Suprapubic skin (tissue), 4 donors: ENCODE results near the gene KIAA0825. TPM values are rescaled to one million over a fixed set of nuclear protein-coding genes. Genes with fewer than 3 reads are reported as not detected.

Source experiments
- DNase-seq, 2 donors: peaks; one replicate each; pipeline ENCODE4 v3.0.0-alpha.2; 2019; ENCODE audit warnings: low spot score in 2 of 2
- H3K27ac ChIP-seq: fragments of 200-600 bp; sonication (generic); one replicate; pipeline ENCODE4 v1.5.1; 2019
- H3K27me3 ChIP-seq: fragments of 200-600 bp; sonication (generic); one replicate; pipeline ENCODE4 v1.5.1; 2019
- H3K36me3 ChIP-seq: fragments of 200-600 bp; sonication (generic); one replicate; pipeline ENCODE4 v1.5.1; 2019
- H3K4me1 ChIP-seq: fragments of 200-600 bp; sonication (generic); one replicate; pipeline ENCODE4 v1.5.1; 2019
- H3K4me3 ChIP-seq: fragments of 200-600 bp; sonication (generic); one replicate; pipeline ENCODE4 v1.5.1; 2019; ENCODE audit warnings: mild to moderate bottlenecking
- H3K9me3 ChIP-seq: fragments of 200-600 bp; sonication (generic); one replicate; pipeline ENCODE4 v1.5.1; 2019
- EP300 ChIP-seq: sonication (generic); formaldehyde crosslinking; IDR thresholded peaks from one replicate; pipeline ENCODE4 v1.6.1; 2017; ENCODE audit warnings: antibody characterized with exemption
- POLR2A ChIP-seq, 2 donors: fragments of 450-650 bp; IDR thresholded peaks; one replicate each; pipeline ENCODE4 v1.6.1; 2017; ENCODE audit warnings: antibody characterized with exemption in 2 of 2, mild to moderate bottlenecking in 2 of 2, moderate library complexity in 2 of 2
- POLR2AphosphoS5 ChIP-seq, 3 donors: sonication (generic); formaldehyde crosslinking; IDR thresholded peaks; one replicate each; pipeline ENCODE4 v1.6.1; 2017; ENCODE audit warnings: antibody characterized with exemption in 3 of 3
- WGBS: methylation state at CpG from one replicate; pipeline ENCODE4 v1.1.5; 2018; 5-methylcytosine and 5-hydroxymethylcytosine counted together
- total RNA-seq, 4 donors: library from RNA; depleted of rRNA; stranded (reverse); fragments of >200 nt; gene quantifications; one replicate each; pipeline ENCODE4 v1.1.0, GENCODE V29; 2016
- TF ChIP-seq, protein P1 (sequence below), 2 donors: fragments of 200-600 bp in 1 of 2; fragments of 450-650 bp in 1 of 2; sonication (generic) in 1 of 2; IDR thresholded peaks; one replicate each; pipeline ENCODE4 v1.5.1; 2016 to 2019; ENCODE audit warnings: antibody characterized with exemption in 2 of 2, mild to moderate bottlenecking in 1 of 2, moderate library complexity in 1 of 2

The KIAA0825 gene
- total RNA-seq, 4 donors from 2014 or later: 3.4 to 5.8 (median 4.5) TPM

DNA sequence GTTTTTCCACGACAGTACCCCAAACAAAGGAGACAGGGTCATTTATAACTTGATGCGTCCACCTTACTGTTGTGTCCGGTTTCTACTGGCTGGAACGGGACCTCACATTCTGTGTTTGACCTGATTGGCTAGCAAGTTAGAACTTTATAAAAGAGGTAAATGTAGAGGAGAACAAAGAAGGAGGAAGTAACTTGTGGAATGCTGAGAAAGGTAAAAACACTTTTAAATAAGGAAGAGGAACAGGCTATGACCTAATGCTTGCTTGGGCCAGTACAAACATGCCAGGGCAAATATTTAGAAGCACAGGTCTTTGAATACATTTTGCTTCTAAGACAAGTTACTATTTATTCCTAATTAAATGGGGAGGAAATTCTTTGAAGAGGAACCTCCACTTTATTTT lies 251.6 kb downstream of the KIAA0825 start:
- TF ChIP-seq POLR2AphosphoS5 (IDR thresholded peaks at IDR 0.05): no peak
- no peak for TF ChIP-seq POLR2A (IDR thresholded peaks at IDR 0.05)
- no peak for TF ChIP-seq EP300
- TF ChIP-seq, protein P1, sequence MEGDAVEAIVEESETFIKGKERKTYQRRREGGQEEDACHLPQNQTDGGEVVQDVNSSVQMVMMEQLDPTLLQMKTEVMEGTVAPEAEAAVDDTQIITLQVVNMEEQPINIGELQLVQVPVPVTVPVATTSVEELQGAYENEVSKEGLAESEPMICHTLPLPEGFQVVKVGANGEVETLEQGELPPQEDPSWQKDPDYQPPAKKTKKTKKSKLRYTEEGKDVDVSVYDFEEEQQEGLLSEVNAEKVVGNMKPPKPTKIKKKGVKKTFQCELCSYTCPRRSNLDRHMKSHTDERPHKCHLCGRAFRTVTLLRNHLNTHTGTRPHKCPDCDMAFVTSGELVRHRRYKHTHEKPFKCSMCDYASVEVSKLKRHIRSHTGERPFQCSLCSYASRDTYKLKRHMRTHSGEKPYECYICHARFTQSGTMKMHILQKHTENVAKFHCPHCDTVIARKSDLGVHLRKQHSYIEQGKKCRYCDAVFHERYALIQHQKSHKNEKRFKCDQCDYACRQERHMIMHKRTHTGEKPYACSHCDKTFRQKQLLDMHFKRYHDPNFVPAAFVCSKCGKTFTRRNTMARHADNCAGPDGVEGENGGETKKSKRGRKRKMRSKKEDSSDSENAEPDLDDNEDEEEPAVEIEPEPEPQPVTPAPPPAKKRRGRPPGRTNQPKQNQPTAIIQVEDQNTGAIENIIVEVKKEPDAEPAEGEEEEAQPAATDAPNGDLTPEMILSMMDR (IDR thresholded peaks at IDR 0.05): no peak
- Histone ChIP-seq H3K4me1 (peaks cover 4% of the 10 kb centered on the region), H3K36me3 (no peaks in the 10 kb centered on the region), H3K27me3 (no peaks in the 10 kb centered on the region), H3K27ac (peak overlapping the region; percentile 35), H3K4me3 (no peak overlapping the region), H3K9me3 (no peaks in the 10 kb centered on the region)
- DNase-seq: no peak
- WGBS: 83% methylated on average over 4 of the region's 4 CpGs

DNA sequence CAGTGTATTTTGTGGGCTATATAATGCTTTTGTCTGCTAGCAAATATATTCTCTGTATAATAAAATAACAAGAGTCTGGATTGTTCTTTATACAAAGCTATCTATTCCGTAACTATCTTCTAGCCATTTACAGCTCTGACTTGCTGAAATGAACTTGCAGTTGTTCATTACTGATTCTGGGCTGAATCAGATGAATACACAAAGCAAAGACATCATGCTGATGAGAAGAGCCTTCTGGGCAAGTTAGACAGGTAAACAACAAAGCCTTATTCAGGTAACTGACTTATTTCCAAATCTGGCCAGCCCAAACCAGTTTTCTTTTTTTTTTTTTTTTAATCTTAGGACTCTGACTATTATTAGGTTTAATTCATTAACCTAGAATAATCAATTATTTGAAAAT lies 255.5 kb downstream of the KIAA0825 start:
- Histone ChIP-seq H3K27me3 (no peaks in the 10 kb centered on the region), H3K36me3 (no peaks in the 10 kb centered on the region), H3K4me3 (no peak overlapping the region), H3K4me1 (peaks cover 4% of the 10 kb centered on the region), H3K9me3 (no peaks in the 10 kb centered on the region), H3K27ac (no peak overlapping the region)
- WGBS: 80% methylated on average over 1 of the region's 1 CpG
- no peak for DNase-seq
- TF ChIP-seq, protein P1 (IDR thresholded peaks at IDR 0.05): no peak
- TF ChIP-seq POLR2AphosphoS5 (IDR thresholded peaks at IDR 0.05) (no peak), POLR2A (IDR thresholded peaks at IDR 0.05) (no peak), EP300 (no peak)

DNA sequence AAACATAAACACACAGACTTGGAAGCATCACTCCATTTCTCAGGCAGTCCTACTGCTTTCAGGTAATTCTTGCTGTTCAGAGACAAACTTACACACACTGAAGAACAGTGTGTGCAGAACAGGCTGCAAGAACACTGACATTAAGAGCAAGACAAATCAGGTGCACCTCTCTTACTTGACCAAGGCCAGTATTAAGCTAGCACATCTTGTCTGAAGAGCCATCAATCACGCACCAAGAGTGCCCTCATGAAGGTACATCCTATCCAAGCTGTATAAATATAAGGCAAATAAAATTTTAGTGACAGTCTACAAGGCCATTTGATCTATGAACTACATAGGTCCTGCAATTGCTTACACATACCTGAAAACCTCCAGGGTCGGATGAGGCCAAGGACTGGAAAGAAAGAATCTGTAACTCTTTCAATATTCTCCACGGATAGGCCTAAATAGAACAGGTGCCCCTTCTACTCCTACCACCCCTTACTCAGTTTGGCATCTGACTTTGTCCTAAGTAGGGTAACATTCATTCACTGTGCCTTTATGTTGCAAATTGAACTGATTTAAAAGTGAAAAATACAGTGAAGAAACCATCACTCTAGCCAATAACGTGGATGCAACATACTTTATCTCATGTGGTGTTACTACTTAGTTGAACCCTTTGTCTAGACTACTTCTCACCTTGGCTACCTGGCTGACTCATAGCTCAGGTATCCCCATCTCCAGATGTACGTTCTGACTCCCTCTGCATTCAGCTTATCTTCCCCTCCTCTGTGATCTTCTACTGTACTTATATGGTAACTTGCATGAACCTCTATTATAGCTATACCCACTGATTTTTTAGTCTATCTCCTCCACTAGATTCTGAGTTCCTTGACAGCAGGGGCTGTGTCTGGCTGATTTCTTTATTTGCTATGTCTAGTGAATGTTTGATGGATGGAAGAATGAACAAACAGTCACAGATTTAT lies 256.3 kb downstream of the KIAA0825 start:
- H3K9me3 ChIP-seq: no peaks in the 10 kb centered on the region
- H3K36me3 ChIP-seq: no peaks in the 10 kb centered on the region
- DNase-seq: no peak
- TF ChIP-seq, protein P1 (IDR thresholded peaks at IDR 0.05): no peak
- no peak for TF ChIP-seq POLR2AphosphoS5 (IDR thresholded peaks at IDR 0.05)
- no peak for TF ChIP-seq EP300
- TF ChIP-seq POLR2A (IDR thresholded peaks at IDR 0.05): no peak
- WGBS: 76% methylated on average over 5 of the region's 5 CpGs
- H3K27me3 ChIP-seq: no peaks in the 10 kb centered on the region
- H3K4me3 ChIP-seq: no peak overlapping the region
- no peak overlapping the region for H3K27ac ChIP-seq
- H3K4me1 ChIP-seq: peaks cover 4% of the 10 kb centered on the region

DNA sequence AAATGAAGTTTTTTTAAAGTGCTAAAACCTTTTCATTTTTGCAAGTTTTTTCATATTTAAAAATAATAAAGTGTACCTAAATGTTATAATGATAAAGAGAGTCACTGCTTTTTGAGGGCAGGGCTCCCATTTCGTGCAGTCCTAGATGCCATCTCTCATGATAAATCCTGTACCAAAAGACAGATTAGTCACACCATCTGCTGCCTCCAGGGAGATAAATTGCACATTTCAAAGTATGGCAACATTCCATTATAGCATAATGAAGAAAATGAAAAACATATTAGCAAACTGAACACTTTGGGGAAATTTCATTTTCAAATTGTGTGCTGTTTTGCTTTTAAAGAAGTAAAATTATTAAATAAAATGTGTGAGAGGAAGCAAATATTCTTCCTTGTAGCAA lies 257.2 kb downstream of the KIAA0825 start:
- H3K9me3 ChIP-seq: no peaks in the 10 kb centered on the region

More for the DNA sequence above, 257.2 kb downstream of the KIAA0825 start:
- 40% methylated on average over 1 of the region's 1 CpG for WGBS
- no peaks in the 10 kb centered on the region for H3K27me3 ChIP-seq
- no peak overlapping the region for H3K27ac ChIP-seq
- no peak for DNase-seq
- no peaks in the 10 kb centered on the region for H3K36me3 ChIP-seq
- H3K4me1 ChIP-seq: peaks cover 4% of the 10 kb centered on the region
- no peak overlapping the region for H3K4me3 ChIP-seq
- TF ChIP-seq POLR2AphosphoS5 (IDR thresholded peaks at IDR 0.05) (no peak), POLR2A (IDR thresholded peaks at IDR 0.05) (no peak), EP300 (no peak)
- TF ChIP-seq, protein P1 (IDR thresholded peaks at IDR 0.05): no peak
